Breast epithelium (tissue), 4 donors: Measurements from ENCODE around the gene ROR1. TPM values are rescaled to one million over a fixed set of nuclear protein-coding genes. Genes with fewer than 3 reads are reported as not detected.

ENCODE experiments used
- DNase-seq, 2 donors: peaks; one replicate each; pipeline ENCODE4 v3.0.0-alpha.2; 2019; ENCODE audit warnings: low spot score in 2 of 2
- H3K27ac ChIP-seq, 2 donors: fragments of 200-600 bp; sonication (generic) in 1 of 2; one replicate each; pipeline ENCODE4 v1.5.1; 2016 to 2019; ENCODE audit warnings: mild to moderate bottlenecking in 1 of 2
- H3K27me3 ChIP-seq, 2 donors: fragments of 200-600 bp; sonication (generic) in 1 of 2; one replicate each; pipeline versions ENCODE4 v1.5.1 to v1.6.0; 2017 to 2019; ENCODE audit warnings: control low read depth in 1 of 2, mild to moderate bottlenecking in 1 of 2
- H3K36me3 ChIP-seq: fragments of 200-600 bp; one replicate; pipeline ENCODE4 v1.5.1; 2019
- H3K4me1 ChIP-seq, 2 donors: fragments of 200-600 bp; sonication (generic); one replicate each; pipeline ENCODE4 v1.5.1; 2016 to 2019; ENCODE audit warnings: control low read depth in 1 of 2
- H3K4me3 ChIP-seq, 3 donors: fragments of 200-600 bp; sonication (generic); 1 replicate in 2 of 3; 2 replicates in 1 of 3; pipeline ENCODE4 v1.5.1; 2016 to 2019; ENCODE audit warnings: mild to moderate bottlenecking in 3 of 3, moderate library complexity in 2 of 3
- H3K9me3 ChIP-seq, 2 donors: fragments of 200-600 bp; sonication (generic) in 1 of 2; one replicate each; pipeline ENCODE4 v1.5.1; 2016 to 2019; ENCODE audit warnings: control low read depth in 1 of 2
- POLR2A ChIP-seq: fragments of 450-650 bp; IDR thresholded peaks from one replicate; pipeline ENCODE4 v1.6.1; 2016; ENCODE audit warnings: antibody characterized with exemption, mild to moderate bottlenecking, moderate library complexity
- POLR2AphosphoS5 ChIP-seq, 3 donors: sonication (generic); formaldehyde crosslinking; IDR thresholded peaks; one replicate each; pipeline ENCODE4 v1.6.1; 2017; ENCODE audit warnings: antibody characterized with exemption in 3 of 3
- intact Hi-C: fragments of 100-400 bp; cut with DNase I; formaldehyde crosslinking; loops from one replicate; pipeline ENCODE4 v1.15.1; 2023; ENCODE audit warnings: low total_unique reads
- total RNA-seq, 3 donors: library from RNA; depleted of rRNA; stranded (reverse); fragments of >200 nt; gene quantifications; one replicate each; pipeline ENCODE4 v1.1.0, GENCODE V29; 2016
- TF ChIP-seq, protein P1 (sequence below), 3 donors: fragments of 450-650 bp; IDR thresholded peaks; one replicate each; pipeline ENCODE4 v1.5.1; 2016 to 2017; ENCODE audit warnings: antibody characterized with exemption in 3 of 3, mild to moderate bottlenecking in 3 of 3, moderate library complexity in 3 of 3

The ROR1 gene
- total RNA-seq, 3 donors from 2014 or later = 5.9 to 11.6 (median 7.7) TPM

- H3K27ac ChIP-seq = no peak overlapping the region
- no peaks in the 10 kb centered on the region for H3K27me3 ChIP-seq
- TF ChIP-seq, protein P1, sequence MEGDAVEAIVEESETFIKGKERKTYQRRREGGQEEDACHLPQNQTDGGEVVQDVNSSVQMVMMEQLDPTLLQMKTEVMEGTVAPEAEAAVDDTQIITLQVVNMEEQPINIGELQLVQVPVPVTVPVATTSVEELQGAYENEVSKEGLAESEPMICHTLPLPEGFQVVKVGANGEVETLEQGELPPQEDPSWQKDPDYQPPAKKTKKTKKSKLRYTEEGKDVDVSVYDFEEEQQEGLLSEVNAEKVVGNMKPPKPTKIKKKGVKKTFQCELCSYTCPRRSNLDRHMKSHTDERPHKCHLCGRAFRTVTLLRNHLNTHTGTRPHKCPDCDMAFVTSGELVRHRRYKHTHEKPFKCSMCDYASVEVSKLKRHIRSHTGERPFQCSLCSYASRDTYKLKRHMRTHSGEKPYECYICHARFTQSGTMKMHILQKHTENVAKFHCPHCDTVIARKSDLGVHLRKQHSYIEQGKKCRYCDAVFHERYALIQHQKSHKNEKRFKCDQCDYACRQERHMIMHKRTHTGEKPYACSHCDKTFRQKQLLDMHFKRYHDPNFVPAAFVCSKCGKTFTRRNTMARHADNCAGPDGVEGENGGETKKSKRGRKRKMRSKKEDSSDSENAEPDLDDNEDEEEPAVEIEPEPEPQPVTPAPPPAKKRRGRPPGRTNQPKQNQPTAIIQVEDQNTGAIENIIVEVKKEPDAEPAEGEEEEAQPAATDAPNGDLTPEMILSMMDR (IDR thresholded peaks at IDR 0.05) = no peak
- TF ChIP-seq POLR2AphosphoS5 (IDR thresholded peaks at IDR 0.05) = peak in 1 of 3 donors; percentile 56
- no peaks in the 10 kb centered on the region for H3K4me1 ChIP-seq
- intact Hi-C loops = no loop called here
- no peaks in the 10 kb centered on the region for H3K9me3 ChIP-seq
- H3K4me3 ChIP-seq = no peak overlapping the region
- peak in 1 of 2 donors; percentile 29 for DNase-seq
- H3K36me3 ChIP-seq = no peaks in the 10 kb centered on the region
Measured at GRCh38 chr1:64161357-64161941, 387.6 kb downstream of the ROR1 start.

DNA sequence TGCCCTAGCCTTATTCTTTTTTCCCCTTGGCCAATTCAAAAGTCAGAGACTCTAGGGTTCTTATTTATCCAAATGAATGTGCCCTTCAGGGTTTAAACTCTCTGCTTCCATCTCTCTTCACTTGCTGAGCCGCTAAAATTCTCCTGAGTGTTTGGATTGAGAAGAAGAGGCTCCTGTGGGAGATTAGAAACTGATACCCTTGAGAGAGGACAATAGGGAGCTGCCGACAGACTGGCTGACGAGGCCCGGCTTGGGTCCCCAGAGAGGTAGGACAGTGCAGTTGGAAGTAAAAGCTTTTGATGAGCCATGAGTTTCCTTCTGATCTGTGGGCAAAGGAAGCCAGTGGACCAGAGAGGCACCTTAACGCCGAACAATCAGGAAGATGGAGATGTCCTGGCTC, 388.3 kb downstream of the ROR1 start:
- no peak overlapping the region for H3K27ac ChIP-seq
- intact Hi-C loops = no loop called here

DNA sequence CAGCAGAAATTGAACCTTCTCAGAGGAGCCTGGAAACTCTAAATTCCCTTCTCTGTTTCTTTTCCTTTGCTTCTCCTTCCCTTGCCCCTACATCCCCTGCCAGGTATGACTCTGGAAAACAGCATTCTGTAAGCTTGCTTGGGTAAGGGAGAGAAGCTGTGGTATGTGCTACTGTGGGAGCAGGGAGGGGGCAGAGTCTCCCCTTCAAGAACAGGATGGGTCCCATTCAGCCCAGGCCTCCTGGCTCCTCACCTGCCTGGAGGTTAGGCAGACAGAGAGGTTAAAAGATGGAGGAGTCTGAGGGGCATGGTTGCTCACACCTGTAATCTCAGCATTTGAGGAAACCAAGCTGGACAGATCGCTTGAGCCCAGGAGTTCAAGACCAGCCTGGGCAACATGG, 389.0 kb downstream of the ROR1 start:
- no peaks in the 10 kb centered on the region for H3K36me3 ChIP-seq
- DNase-seq = no peak
- peak overlapping the region in 1 of 2 donors; percentile 20 for H3K27ac ChIP-seq
- H3K9me3 ChIP-seq = no peaks in the 10 kb centered on the region
- intact Hi-C loops = no loop called here
- H3K4me1 ChIP-seq = no peaks in the 10 kb centered on the region
- no peak for TF ChIP-seq POLR2AphosphoS5 (IDR thresholded peaks at IDR 0.05)
- TF ChIP-seq, protein P1 (IDR thresholded peaks at IDR 0.05) = no peak
- no peak for TF ChIP-seq POLR2A
- H3K27me3 ChIP-seq = no peaks in the 10 kb centered on the region
- H3K4me3 ChIP-seq = no peak overlapping the region

More for the DNA sequence above, 388.3 kb downstream of the ROR1 start:
- H3K36me3 ChIP-seq = no peaks in the 10 kb centered on the region
- no peak overlapping the region for H3K4me3 ChIP-seq
- no peaks in the 10 kb centered on the region for H3K4me1 ChIP-seq
- H3K27me3 ChIP-seq = no peaks in the 10 kb centered on the region
- no peak for DNase-seq
- H3K9me3 ChIP-seq = no peaks in the 10 kb centered on the region
- TF ChIP-seq POLR2A = no peak
- TF ChIP-seq, protein P1 (IDR thresholded peaks at IDR 0.05) = no peak
- TF ChIP-seq POLR2AphosphoS5 (IDR thresholded peaks at IDR 0.05) = no peak

DNA sequence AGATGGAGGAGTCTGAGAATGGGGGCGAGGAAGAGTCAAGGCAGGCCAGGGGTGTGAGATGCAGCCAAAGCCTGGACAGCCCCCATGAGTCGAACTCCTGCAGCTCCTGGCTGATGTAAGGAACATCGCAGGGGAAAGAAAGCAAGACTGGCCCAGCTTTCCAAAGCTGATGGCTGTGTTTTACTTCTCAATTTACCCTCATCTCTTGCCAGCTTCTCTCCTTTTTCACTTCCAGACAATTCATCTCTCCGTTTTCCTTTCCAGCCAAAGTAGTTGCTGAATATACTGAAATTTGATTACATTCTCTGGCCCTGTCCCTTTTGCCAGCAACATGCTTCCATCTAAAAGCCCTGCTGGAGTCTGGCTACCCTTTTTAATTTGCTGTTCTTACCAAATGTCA, 389.6 kb downstream of the ROR1 start:
- intact Hi-C loops = no loop called here
- Histone ChIP-seq H3K36me3 (no peaks in the 10 kb centered on the region), H3K9me3 (no peaks in the 10 kb centered on the region), H3K4me3 (no peak overlapping the region), H3K4me1 (no peaks in the 10 kb centered on the region), H3K27me3 (no peaks in the 10 kb centered on the region), H3K27ac (peak overlapping the region in 1 of 2 donors; percentile 20)
- no peak for DNase-seq
- no peak for TF ChIP-seq POLR2AphosphoS5 (IDR thresholded peaks at IDR 0.05)
- TF ChIP-seq, protein P1 (IDR thresholded peaks at IDR 0.05) = no peak
- TF ChIP-seq POLR2A = no peak

GRCh38 chr1:64163970-64164369, 390.2 kb downstream of the ROR1 start:
- TF ChIP-seq POLR2AphosphoS5 (IDR thresholded peaks at IDR 0.05) = no peak
- TF ChIP-seq, protein P1 (IDR thresholded peaks at IDR 0.05) = no peak
- no peak for TF ChIP-seq POLR2A
- Histone ChIP-seq H3K9me3 (no peaks in the 10 kb centered on the region), H3K36me3 (no peaks in the 10 kb centered on the region), H3K4me3 (no peak overlapping the region), H3K27ac (peak overlapping the region in 1 of 2 donors; percentile 20), H3K4me1 (no peaks in the 10 kb centered on the region), H3K27me3 (no peaks in the 10 kb centered on the region)
- intact Hi-C loops = no loop called here
- no peak for DNase-seq
